ENCODE results near the gene IL36RN.

- no peak for TF ChIP-seq EZH2 (optimal IDR thresholded peaks at IDR 0.05; ENCODE audit: low read depth, low read length)
- TF ChIP-seq CTCF (IDR thresholded peaks at IDR 0.05; ENCODE audit: low read length): no peak
- no peak for TF ChIP-seq EZH2phosphoT487 (IDR thresholded peaks at IDR 0.05; ENCODE audit: low read length)
Measured at GRCh38 chr2:113056521-113056920, 2.5 kb upstream of the IL36RN start.

Data from MM.1S (cell line).